HG02642 (cell line): ENCODE measurements around the gene TCF4.

Experiments used
- ATAC-seq: cut with Tn5 transposase; IDR thresholded peaks from one replicate; pipeline ENCODE4 v1.9.1; 2021; ENCODE audit warnings: mild to moderate bottlenecking; ENCODE audit not compliant: unreplicated experiment, poor library complexity

TCF4 gene

GRCh38 chr18:55588111-55588869 lies at the start of gene TCF4:
Gene TCF4, minus strand, starts transcription at chr18:55588192. Its CDS starts 1,076 bp downstream, at chr18:55587116.
- ATAC-seq: no peak

- ATAC-seq: no peak
Observed at GRCh38 chr18:55637204-55637603, 49.2 kb upstream of the TCF4 start.

GRCh38 chr18:55635439-55635838 lies 47.4 kb upstream of the TCF4 start:
- ATAC-seq: no peak

DNA sequence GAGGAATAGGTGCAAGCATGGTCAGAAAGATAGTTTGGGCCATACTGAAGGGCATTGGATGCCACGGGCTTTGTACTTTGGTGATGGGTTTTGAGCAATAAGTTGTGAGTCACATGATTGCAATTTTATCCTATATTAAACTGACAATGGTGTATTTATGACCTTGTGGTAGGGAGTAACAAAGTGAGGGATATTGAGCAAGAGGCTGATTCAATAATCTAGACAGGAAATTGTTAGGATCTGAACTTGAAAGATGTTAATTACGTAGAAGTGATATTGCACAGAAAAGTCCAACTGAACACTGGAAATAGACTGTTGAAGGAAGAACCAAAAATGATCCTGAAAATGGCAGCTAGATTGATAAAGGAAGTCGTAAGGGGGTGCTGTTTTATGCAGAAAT lies 46.6 kb upstream of the TCF4 start:
- no peak for ATAC-seq

GRCh38 chr18:55633032-55633431 lies 45.0 kb upstream of the TCF4 start:
- no peak for ATAC-seq

- no peak for ATAC-seq
Observed at GRCh38 chr18:55629133-55629532, 41.1 kb upstream of the TCF4 start.

- ATAC-seq: no peak
Observed at GRCh38 chr18:55627007-55627406, 39.0 kb upstream of the TCF4 start.

DNA sequence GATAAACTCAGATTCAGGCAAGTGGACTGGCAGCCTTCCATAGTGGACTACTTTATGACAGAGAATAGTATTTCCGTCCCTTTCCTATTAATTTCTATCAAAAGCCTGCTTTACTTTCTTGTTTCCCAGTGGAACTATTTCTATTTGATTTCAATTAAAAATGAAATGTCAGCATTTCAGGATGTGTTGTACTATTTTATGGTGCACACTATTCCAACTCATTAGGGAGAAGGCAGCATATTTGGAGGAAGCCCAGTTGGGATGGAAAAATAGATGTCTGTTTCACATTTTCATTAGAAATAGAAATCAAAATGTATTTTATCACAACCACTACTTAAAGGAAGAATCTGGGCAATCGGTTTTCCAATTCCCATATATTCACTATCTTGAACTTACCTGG lies 37.9 kb upstream of the TCF4 start:
- ATAC-seq: no peak

- ATAC-seq: no peak
Observed at GRCh38 chr18:55623626-55624025, 35.6 kb upstream of the TCF4 start.

DNA sequence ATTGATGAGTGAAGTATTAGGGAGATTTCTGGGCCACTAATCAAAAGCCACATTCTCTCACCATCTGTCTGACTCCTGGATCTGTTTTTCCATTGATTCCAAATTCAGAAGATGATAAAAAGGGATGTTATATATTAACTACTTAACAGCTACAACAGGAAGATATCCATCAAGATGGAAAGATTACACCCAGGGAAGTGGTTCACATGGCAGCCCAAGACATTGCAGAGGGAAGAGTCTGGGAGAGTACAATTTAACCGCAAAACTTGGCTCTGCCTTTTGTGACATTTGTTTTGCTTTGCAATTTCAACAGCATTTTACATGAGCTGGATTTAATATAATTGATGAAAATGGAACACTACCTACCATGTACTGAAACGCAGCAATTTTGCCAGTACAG lies 22.5 kb upstream of the TCF4 start:
- ATAC-seq: no peak

GRCh38 chr18:55609160-55609825 lies 21.3 kb upstream of the TCF4 start:
- ATAC-seq: no peak

DNA sequence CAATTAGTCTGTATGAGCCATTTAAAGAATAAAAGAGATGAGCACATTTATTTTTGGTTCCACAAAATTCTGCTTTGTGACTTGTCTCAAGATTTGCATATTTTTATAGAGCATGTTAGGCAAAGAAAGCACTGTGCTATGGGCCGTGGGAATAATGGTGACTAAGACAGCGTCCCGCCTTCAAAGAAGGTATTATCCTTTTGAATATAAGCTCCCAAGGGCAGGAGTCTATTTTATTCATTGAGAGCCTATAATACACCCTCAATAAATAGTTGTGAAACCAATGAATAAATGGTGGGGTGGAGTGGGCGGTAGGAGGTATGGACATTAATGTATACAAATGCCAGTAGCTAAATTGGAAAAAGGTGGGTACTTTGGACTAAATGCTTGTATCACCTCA lies 20.5 kb upstream of the TCF4 start:
- ATAC-seq: no peak

- no peak for ATAC-seq
Observed at GRCh38 chr18:55607773-55608172, 19.8 kb upstream of the TCF4 start.

DNA sequence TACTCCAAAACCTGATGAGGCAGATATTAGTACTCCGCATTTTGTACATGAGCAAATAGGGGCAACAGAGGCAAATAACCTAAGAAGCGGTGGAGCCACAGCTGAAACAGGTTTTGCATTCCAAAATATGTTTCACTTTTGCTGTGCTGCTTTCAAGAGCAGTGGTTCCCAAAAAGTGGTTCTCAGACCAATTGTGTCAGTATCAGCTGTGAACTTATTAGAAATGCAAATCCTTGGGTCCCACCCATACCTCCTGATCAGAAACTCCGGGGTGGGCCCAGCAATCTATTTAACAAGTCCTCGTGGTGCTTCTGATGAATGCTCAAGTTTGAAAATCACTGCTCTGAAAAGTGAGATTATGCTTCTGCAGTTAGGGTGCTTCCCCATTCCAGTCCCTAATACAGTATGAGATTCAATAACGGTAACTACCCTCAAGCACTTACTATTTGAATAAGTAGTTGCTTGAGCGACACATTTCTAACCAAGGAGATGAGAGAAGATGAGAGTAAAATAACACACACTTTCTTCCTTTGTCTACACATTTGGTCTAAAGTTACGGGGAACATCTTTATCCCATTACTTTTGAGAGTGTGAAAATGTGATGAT lies 17.8 kb upstream of the TCF4 start:
- ATAC-seq: peak; percentile 59

DNA sequence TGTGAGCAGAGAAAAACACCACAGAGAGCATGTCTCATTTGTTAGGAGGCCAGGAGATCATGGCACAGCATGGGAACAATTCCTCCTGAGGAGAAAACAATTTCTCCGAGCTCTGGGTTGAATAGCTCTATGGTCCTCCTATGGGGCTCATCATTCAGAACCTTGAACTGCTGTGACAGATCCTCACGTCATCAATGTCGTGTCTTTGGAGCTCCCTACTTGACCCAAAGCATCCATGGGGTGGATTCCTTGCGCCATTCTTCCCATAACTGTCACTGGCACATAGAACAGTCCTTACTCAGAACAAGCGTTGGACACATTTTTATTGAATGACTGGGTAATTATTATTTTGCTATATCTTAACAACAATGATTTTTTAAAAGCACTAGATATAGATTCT lies 15.8 kb upstream of the TCF4 start:
- no peak for ATAC-seq

DNA sequence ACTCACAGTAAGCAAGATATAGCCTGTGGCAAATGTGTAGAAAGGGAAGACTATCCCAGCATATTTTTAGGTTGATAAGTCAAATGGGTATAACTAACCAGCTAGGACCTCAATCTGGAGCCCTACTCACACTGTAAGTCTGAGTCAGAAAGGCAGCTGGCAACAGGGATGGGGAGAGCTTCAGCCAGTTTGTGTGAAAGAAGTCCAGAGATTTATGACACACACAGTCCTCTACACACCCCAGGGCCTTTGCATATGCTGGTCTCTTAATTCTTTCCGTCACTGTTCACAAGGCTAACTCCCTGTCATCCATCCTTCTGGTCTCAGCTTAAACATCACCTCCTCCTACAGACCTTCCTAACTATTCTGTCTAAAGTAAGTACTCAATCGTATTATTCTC lies 5.9 kb upstream of the TCF4 start:
- no peak for ATAC-seq

- ATAC-seq: no peak
Observed at GRCh38 chr18:55592572-55592971, 4.6 kb upstream of the TCF4 start.

DNA sequence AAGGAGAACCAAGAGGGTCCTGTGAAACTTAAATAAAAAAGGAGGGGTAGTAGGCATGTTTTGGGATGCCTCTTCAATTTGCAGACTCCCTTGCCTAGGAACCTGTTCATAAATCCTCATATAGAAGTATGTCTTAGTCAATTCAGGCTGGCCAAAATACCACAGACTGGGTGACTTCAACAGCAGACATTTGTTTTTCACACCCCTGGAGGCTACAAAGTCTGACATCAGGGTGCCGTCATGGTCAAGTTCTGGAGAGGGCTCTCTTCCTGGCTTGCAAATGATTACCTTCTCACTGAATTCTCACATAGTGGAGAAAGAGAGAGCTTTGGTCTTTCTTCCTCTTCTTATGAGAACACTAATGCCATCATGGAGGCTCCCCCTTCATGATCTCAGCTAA lies 4.1 kb upstream of the TCF4 start:
- no peak for ATAC-seq

DNA sequence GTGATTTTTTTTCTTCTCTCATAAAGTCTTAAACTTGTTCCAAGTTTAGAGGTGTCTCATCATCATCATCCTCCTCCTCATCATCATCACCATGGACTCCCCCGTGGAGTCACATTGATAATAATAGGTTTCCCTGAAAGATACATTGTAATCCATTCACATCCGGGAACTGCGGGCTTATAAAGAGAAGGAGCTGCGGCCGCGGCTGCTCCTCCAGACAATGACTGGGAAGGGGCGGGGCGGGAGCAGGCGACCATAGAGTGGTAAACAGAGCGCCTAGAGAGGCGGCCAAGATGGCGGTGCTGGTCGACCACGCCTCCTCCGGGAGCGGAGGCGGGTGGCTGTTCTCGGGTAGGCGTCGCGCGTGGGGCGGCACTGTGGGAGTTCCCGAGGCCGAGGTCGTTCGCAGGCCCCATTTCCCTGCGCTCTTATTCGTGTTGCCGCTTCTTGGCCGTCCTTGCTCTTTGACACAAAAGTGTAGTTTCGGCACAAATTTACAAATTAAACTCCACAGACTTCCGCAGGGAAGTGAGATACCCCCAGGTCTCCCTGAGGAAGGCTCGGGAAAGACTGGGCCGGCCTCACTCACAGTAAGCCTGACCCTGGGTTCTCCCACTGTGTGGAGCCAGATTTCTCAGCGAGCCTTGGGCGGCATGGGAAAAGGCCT lies 1.8 kb upstream of the TCF4 start:
- peak; percentile 91 for ATAC-seq

- no peak for ATAC-seq
Observed at GRCh38 chr18:55588870-55589595, 1.0 kb upstream of the TCF4 start.
